Posterior vena cava (tissue), 2 donors: ENCODE results near the gene BECN2. TPM values are rescaled to one million over a fixed set of nuclear protein-coding genes. Genes with fewer than 3 reads are reported as not detected.

Source experiments
- total RNA-seq, 2 donors: library from RNA; stranded (reverse); fragmentation: NEBNext Ultra II Directional; extraction: Animal tissue kit (Norgen Biotek cat#: 25700); gene quantifications; one replicate each; pipeline ENCODE4 v1.2.1, GENCODE V29; 2021
- donor health status: DM: yes; HTN: yes; CAD: no.
- donor health status: DM: yes; HTN: yes; CAD: no.

The BECN2 gene
- total RNA-seq, 2 donors from 2014 or later: not detected

Other genes with a start within 250 kb of the BECN2 start
- under 1 TPM in 1 of 2 donors, not detected in 1; 0.29 TPM for gene EXO1, start 109.6 kb upstream of the BECN2 start, total RNA-seq
- gene MAP1LC3C, start 41.3 kb downstream of the BECN2 start, total RNA-seq: 1 to 10 TPM; 1.3 to 1.9 TPM